ENCODE results near the gene GPR22.

DNA sequence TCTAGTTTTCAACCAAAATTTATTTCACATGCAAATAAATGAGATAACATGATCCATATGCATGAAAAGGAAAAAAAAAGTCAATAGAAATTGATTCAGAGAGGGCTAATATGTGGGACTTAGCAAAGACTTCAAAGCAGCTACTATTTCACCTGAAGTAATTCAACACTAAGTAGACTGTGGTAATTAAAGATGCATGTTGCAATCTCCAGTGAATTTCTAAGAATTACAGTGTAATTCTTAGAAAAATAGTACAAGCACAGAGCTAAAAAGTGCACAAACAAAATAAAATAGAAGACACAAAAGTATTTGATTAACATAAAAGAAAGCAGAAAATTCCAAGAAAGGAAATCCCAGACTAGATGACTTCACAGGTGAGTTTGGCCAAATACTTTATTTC is 25.7 kb downstream of the GPR22 start:
- TF ChIP-seq POLR2A (IDR thresholded peaks at IDR 0.05; ENCODE audit: low read length) (no peak), GATA1 (IDR thresholded peaks at IDR 0.05; ENCODE audit: low read depth, low read length) (no peak)

All from erythroblast (primary cell).